D721Med (cell line): ENCODE results near the gene ELOA.
"Not testable (repeated sequence)": the region's sequence is repeated elsewhere in the genome, so short reads cannot be mapped to it uniquely, and the experiment has no call there.

Experiments used
- DNase-seq: peaks from one replicate; pipeline ENCODE4 v3.0.0; 2011; ENCODE audit warnings: low spot score; ENCODE audit not compliant: insufficient read length
- FAIRE-seq: peaks from 2 replicates; lab custom pipeline; 2011; peaks lifted over from hg19 to GRCh38; lab: Jason Lieb, UNC
- TF ChIP-seq, protein P1 (sequence below): IDR thresholded peaks from 2 replicates; pipeline ENCODE4 v1.5.1; 2012; ENCODE audit warnings: mild to moderate bottlenecking, control low read depth; ENCODE audit not compliant: insufficient read depth; ENCODE audit errors: missing control alignments

ELOA gene

DNA sequence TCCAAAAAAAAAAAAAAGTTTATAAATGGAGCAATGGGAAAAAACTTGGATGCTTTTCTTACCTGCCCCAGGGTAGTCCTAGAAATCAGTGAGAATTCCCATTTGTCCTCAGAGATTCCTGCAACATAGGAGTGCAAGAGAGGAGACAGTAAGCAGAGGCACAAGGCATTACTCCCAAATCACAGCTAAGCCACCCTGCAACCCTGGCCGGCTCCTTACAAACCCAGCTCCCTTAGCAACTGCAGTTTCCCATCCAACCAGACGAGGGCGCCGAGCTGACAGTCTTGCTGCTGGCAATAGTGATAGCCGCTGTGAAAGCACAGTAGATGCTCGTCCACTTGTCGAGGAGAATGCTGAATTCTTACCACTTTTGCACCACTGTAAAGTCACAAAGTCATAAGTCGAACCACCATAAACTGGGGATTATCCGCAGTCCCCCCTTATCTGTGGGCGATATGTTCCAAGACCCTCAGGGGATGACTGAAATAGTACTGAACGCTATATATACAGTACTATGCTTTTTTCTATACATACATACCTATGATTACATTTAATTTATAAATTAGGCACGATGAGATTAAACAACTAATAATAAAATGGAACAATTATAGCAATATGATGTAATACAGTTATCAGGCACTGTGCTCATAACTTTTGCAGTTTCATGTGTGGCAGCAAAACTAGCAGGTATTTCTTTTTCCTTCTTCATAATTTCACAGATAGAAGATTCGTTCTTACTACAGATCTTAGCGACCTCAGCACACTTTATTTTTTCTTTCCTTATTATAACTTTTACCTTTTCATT lies 29.0 kb downstream of the ELOA start:
- FAIRE-seq (no peak), DNase-seq (no peak)
- TF ChIP-seq, protein P1, sequence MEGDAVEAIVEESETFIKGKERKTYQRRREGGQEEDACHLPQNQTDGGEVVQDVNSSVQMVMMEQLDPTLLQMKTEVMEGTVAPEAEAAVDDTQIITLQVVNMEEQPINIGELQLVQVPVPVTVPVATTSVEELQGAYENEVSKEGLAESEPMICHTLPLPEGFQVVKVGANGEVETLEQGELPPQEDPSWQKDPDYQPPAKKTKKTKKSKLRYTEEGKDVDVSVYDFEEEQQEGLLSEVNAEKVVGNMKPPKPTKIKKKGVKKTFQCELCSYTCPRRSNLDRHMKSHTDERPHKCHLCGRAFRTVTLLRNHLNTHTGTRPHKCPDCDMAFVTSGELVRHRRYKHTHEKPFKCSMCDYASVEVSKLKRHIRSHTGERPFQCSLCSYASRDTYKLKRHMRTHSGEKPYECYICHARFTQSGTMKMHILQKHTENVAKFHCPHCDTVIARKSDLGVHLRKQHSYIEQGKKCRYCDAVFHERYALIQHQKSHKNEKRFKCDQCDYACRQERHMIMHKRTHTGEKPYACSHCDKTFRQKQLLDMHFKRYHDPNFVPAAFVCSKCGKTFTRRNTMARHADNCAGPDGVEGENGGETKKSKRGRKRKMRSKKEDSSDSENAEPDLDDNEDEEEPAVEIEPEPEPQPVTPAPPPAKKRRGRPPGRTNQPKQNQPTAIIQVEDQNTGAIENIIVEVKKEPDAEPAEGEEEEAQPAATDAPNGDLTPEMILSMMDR, result peak; percentile 97

DNA sequence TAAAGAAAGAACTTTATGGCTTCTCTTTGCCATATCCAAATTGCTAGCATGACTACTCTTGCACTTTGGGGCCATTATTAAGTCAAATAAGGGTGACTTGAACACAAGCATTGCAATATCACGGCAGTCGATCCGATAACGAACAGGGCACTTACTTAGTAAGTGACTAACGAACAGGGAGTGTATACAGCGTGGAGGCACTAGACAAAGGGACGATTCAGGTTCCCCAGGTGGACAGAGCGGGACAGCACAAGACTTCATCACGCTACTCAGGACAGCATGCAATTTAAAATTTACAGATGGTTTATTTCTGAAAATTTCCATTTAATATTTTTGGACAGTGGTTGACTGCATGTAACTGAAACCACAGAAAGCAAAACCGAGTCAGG lies 29.6 kb downstream of the ELOA start:
- DNase-seq, result no peak
- FAIRE-seq, result no peak
- TF ChIP-seq, protein P1, result no peak

DNA sequence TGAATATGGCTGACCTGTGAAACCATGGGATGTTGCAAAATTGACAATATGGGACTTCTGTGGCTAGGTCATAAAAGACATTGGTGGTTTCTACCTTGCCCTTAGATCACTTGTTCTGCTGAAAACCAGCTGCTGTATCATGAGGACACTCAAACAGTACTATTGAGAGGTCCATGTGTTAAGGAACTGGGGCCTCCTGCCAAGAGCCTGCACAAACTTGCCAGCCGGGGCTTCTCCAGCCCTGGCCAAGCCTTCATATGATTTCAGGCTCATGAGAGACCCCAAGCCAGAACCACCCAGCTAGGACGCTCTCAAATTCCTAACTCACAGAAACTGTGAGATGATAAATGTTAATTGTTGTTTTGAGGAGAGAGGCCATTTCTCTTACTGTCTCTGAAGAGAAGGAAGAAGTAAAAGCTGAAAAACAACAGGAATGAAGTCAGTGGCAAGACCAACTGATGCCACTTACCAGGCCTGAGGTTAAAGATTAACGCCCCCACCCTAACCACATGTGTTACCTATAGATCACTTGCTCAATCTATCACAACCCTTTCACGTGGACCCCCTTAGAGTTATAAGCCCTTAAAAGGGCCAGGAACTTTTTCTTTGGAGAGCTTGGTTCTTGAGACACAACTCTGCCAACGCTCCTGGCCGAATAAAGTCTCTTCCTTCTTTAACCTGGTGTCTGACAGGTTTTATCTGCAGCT lies 31.1 kb downstream of the ELOA start:
- DNase-seq, result no peak
- FAIRE-seq, result no peak
- TF ChIP-seq, protein P1, result no peak

DNA sequence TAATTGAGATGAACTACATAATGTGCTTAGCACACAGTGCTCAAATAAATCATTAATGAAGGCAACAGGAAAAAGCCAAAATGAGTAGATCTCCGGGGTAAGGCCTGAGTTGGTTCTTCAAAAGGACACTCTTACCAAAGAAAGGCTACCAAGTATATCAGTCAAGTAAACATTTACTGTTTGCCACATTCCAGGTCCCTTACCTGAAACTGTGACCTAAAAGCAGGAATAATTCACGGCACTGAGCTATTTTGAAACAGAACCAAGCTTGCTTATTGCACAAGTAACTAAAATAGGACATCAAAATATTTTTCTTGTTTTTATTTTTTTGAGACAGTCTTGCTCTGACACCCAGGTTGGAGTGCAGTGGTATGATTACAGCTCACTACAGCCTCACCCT lies 32.9 kb downstream of the ELOA start:
- DNase-seq (no peak), FAIRE-seq (no peak)
- TF ChIP-seq, protein P1, result no peak

DNA sequence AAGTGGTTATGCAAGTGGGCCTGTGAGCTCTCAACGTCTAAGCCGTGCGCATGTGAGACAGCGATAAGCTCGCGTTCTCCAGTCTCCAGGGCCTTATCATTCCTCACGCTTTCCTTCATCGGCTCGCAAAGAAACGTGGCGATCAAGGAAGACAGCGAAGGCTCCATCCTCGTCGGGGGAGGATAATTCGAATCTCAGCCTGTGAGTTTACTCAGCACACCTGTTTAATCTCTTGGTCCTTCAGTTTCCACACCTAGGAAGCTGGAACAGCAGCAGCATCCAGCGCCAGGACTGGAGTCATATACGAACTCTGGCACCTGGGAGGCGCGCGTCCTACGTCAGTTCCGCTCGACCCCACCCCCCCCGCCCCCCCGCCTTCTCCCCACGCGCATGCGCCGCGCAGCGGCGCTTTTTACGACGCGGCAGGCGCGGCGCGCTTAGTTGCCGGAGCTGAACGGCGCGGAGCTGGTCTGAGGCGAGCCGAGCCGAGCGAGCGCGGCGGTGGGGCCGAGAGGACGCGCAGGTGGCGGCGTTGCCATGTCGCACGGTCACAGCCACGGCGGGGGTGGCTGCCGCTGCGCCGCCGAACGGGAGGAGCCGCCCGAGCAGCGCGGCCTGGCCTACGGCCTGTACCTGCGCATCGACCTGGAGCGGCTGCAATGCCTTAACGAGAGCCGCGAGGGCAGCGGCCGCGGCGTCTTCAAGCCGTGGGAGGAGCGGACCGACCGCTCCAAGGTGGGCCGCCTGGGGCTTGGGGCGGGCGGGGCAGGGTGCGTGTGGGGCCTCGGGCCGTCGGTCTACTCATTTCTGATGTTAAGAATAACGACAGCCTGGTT lies 34.9 kb downstream of the ELOA start, which contains the start of gene PITHD1:
Gene PITHD1, plus strand, starts transcription at position 440 of the 836 bp plus-strand sequence. Its CDS starts 98 bp downstream, at position 538.
- FAIRE-seq (no peak), DNase-seq (peak; percentile 58)
- TF ChIP-seq, protein P1, result no peak

DNA sequence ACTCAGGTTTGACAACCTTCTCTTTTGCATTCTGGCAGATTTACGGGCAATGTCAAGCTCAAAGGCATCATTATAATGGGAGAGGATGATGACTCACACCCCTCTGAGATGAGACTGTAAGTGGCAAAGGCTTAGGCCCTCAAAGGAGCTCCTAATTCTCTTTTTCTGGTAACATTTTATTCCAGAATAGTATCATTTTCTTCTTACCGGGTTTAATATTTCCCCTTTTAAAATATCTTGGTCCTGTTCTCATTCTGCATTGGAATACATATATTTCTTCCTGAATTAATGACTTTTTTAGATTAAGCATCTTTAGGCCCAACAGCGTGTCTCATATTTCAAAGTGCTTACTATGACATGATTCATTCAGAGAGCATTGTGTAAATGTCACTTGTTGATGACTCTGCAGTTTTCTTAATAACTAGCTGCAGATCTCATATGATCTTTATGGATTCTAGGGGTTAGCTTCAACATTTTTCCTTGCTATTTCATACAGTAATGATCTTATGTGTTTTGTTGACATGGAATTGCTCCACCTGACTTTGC lies 36.6 kb downstream of the ELOA start:
- TF ChIP-seq, protein P1, result no peak
- no peak for DNase-seq
- no peak for FAIRE-seq

DNA sequence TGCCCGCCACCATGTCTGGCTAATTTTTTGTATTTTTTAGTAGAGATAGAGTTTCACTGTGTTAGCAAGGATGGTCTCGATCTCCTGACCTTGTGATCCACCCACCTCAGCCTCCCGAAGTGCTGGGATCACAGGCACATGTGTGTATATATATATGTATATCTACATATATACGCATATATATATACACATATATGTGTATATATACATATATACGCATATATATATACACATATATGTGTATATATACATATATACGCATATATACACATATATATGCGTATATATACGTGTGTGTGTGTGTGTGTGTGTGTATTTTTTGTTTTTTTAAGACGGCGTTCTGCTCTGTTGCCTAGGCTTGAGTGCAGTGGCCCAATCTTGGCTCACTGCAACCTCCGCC lies 39.9 kb downstream of the ELOA start:
- not testable (repeated sequence) for DNase-seq, FAIRE-seq
